HepG2 (cell line): ENCODE data around the gene SAMD4A. TPM values are rescaled to one million over a fixed set of nuclear protein-coding genes. Genes with fewer than 3 reads are reported as not detected.

Source experiments
- BORCS8-MEF2B ChIP-seq: sonication (generic); formaldehyde crosslinking; IDR thresholded peaks from 2 replicates; pipeline ENCODE4 v1.8.0; 2022; ENCODE audit warnings: mild to moderate bottlenecking, missing genetic modification reagents
- CSRNP2 ChIP-seq: sonication (generic); formaldehyde crosslinking; conservative IDR thresholded peaks from 2 replicates; pipeline ENCODE4 v1.8.0; 2022; ENCODE audit warnings: low read depth, missing genetic modification reagents
- DR1 ChIP-seq: sonication (generic); formaldehyde crosslinking; IDR thresholded peaks from 2 replicates; pipeline ENCODE4 v1.8.0; 2021; ENCODE audit warnings: mild to moderate bottlenecking, missing genetic modification reagents, inconsistent platforms
- EHMT2 ChIP-seq: fragments of 200-600 bp; sonication (generic); IDR thresholded peaks from 2 replicates; pipeline ENCODE4 v1.7.0; 2017; ENCODE audit warnings: antibody characterized with exemption, low read depth, low read length, borderline replicate concordance
- GATA4 ChIP-seq: sonication (generic); IDR thresholded peaks from 2 replicates; pipeline ENCODE4 v1.6.1; 2016; ENCODE audit warnings: antibody characterized with exemption, low read depth, borderline replicate concordance
- GFI1 ChIP-seq: sonication (generic); formaldehyde crosslinking; IDR thresholded peaks from 2 replicates; pipeline ENCODE4 v1.5.0; 2020; ENCODE audit warnings: missing genetic modification reagents, mild to moderate bottlenecking, borderline replicate concordance
- GMEB1 ChIP-seq: sonication (generic); formaldehyde crosslinking; IDR thresholded peaks from 2 replicates; pipeline ENCODE4 v1.5.1; 2020; ENCODE audit warnings: missing genetic modification reagents, mild to moderate bottlenecking, borderline replicate concordance
- JUN ChIP-seq: sonication (generic); formaldehyde crosslinking; IDR thresholded peaks from 2 replicates; pipeline ENCODE4 v1.4.0; 2020; ENCODE audit warnings: mild to moderate bottlenecking, missing genetic modification reagents
- MAZ ChIP-seq, 2 experiments: sonication (generic) in 1 of 2; formaldehyde crosslinking in 1 of 2; IDR thresholded peaks; 2 replicates each; pipeline versions ENCODE4 v1.5.0 to v1.6.1; 2012 to 2020; ENCODE audit warnings: low read depth in 2 of 2, mild to moderate bottlenecking in 2 of 2, borderline replicate concordance in 1 of 2, improper control_type of control experiment in 1 of 2, low read length in 1 of 2, missing genetic modification reagents in 1 of 2, moderate library complexity in 1 of 2
- MTF2 ChIP-seq: sonication (generic); formaldehyde crosslinking; IDR thresholded peaks from 2 replicates; pipeline ENCODE4 v1.5.0; 2020; ENCODE audit warnings: missing genetic modification reagents, borderline replicate concordance
- MYNN ChIP-seq: sonication (generic); formaldehyde crosslinking; IDR thresholded peaks from 2 replicates; pipeline ENCODE4 v1.4.0; 2020; ENCODE audit warnings: mild to moderate bottlenecking, low read depth, missing genetic modification reagents
- NFIB ChIP-seq: sonication (generic); formaldehyde crosslinking; IDR thresholded peaks from 2 replicates; pipeline ENCODE4 v1.9.0; 2021; ENCODE audit warnings: missing genetic modification reagents, mild to moderate bottlenecking, borderline replicate concordance
- RFX5 ChIP-seq: IDR thresholded peaks from 2 replicates; pipeline ENCODE4 v1.6.1; 2011; ENCODE audit warnings: low read depth, low read length, improper control_type of control experiment
- RXRA ChIP-seq: sonication (generic); formaldehyde crosslinking; IDR thresholded peaks from 2 replicates; pipeline ENCODE4 v1.5.1; 2020; ENCODE audit warnings: missing genetic modification reagents
- TBL1XR1 ChIP-seq: fragments of 150-350 bp; IDR thresholded peaks from 2 replicates; pipeline ENCODE4 v1.6.1; 2014; ENCODE audit warnings: borderline replicate concordance, low read length; ENCODE audit not compliant: partially characterized antibody
- ZBTB44 ChIP-seq: sonication (generic); formaldehyde crosslinking; IDR thresholded peaks from 2 replicates; pipeline ENCODE4 v1.4.0; 2020; ENCODE audit warnings: missing genetic modification reagents
- ZNF121 ChIP-seq: sonication (generic); formaldehyde crosslinking; IDR thresholded peaks from 2 replicates; pipeline ENCODE4 v1.5.0; 2020; ENCODE audit warnings: mild to moderate bottlenecking, missing genetic modification reagents
- ZNF263 ChIP-seq: sonication (generic); formaldehyde crosslinking; IDR thresholded peaks from 2 replicates; pipeline ENCODE4 v1.4.0; 2020; ENCODE audit warnings: missing genetic modification reagents
- ZNF567 ChIP-seq: sonication (generic); formaldehyde crosslinking; IDR thresholded peaks from 2 replicates; pipeline ENCODE4 v1.8.1; 2023; ENCODE audit warnings: mild to moderate bottlenecking, missing genetic modification reagents, borderline replicate concordance
- ZNF574 ChIP-seq: sonication (generic); formaldehyde crosslinking; IDR thresholded peaks from 2 replicates; pipeline ENCODE4 v1.4.0; 2020; ENCODE audit warnings: missing genetic modification reagents
- ZSCAN29 ChIP-seq: sonication (generic); formaldehyde crosslinking; conservative IDR thresholded peaks from 2 replicates; pipeline ENCODE4 v1.4.0; 2020; ENCODE audit warnings: mild to moderate bottlenecking, missing genetic modification reagents
- polyA plus RNA-seq, 8 experiments: library from polyadenylated mRNA; depleted of rRNA in 3 of 8; stranded (reverse) in 7 of 8; unstranded in 1 of 8; fragments of >200 nt; fragmentation: Illumina TruSeq in 4 of 8; extraction: Trizol in 4 of 8; gene quantifications; 2 replicates each; pipeline versions ENCODE4 v1.2.1 to v1.2.3, GENCODE V29; 2011 to 2016; ENCODE audit warnings: low read depth in 4 of 8, missing spikeins in 1 of 8, mixed read lengths in 1 of 8; ENCODE audit not compliant: insufficient read depth in 1 of 8
- total RNA-seq, 5 experiments: library from RNA; depleted of rRNA; stranded (reverse); fragments of >200 nt; fragmentation: Illumina TruSeq; extraction: Trizol; gene quantifications; 2 replicates each; pipeline ENCODE4 v1.2.3, GENCODE V29; 2016; ENCODE audit warnings: low read depth in 1 of 5

Gene SAMD4A
- total and polyA plus RNA-seq, 2 of the 13 experiments (the other 11 are each of a cell fraction or from before 2014, with no cell fraction given): 11.8 to 13.0 TPM

GRCh38 chr14:54567639-54568561 lies 972 bp downstream of the SAMD4A start (continued):
- TF ChIP-seq ZNF574: 0 out of 2 replicates have a peak, but pooled peaks have one; percentile 19
- no peak for TF ChIP-seq JUN (CRISPR knock-in tag)
- TF ChIP-seq BORCS8-MEF2B (CRISPR knock-in tag): no peak
- no peak for TF ChIP-seq ZBTB44 (CRISPR knock-in tag)
- TF ChIP-seq MTF2: no peak
- TF ChIP-seq GMEB1 (CRISPR knock-in tag): no peak
- TF ChIP-seq RFX5: no peak
- TF ChIP-seq EHMT2: no peak
- no peak for TF ChIP-seq RXRA
- no peak for TF ChIP-seq MAZ (IDR thresholded peaks at IDR 0.05; ENCODE audit: borderline replicate concordance, low read depth, low read length)
- no peak for TF ChIP-seq MAZ (CRISPR knock-in tag; IDR thresholded peaks at IDR 0.05; ENCODE audit: low read depth)
- no peak for TF ChIP-seq ZNF121 (CRISPR knock-in tag)
- no peak for TF ChIP-seq GFI1
- TF ChIP-seq ZNF567 (CRISPR knock-in tag): no peak
- no peak for TF ChIP-seq NFIB
- TF ChIP-seq DR1 (CRISPR knock-in tag): no peak
- TF ChIP-seq GATA4: no peak
- no peak for TF ChIP-seq TBL1XR1
- no peak for TF ChIP-seq MYNN
- peak; percentile 86 for TF ChIP-seq ZNF263 (CRISPR knock-in tag)
- TF ChIP-seq ZSCAN29 (CRISPR knock-in tag): no peak
- no peak for TF ChIP-seq CSRNP2 (CRISPR knock-in tag)
